NCI-H2107 treated with DMSO at 0.1 percent for 48 hours (cell line): ENCODE measurements around the gene KRT3.
"Not testable (repeated sequence)": the region's sequence is repeated elsewhere in the genome, so short reads cannot be mapped to it uniquely, and the experiment has no call there.

ENCODE experiments used
- DNase-seq: peaks from one replicate; lab custom pipeline; 2025; ENCODE audit not compliant: unreplicated experiment; lab: John Stamatoyannopoulos, UW

KRT3 gene

DNA sequence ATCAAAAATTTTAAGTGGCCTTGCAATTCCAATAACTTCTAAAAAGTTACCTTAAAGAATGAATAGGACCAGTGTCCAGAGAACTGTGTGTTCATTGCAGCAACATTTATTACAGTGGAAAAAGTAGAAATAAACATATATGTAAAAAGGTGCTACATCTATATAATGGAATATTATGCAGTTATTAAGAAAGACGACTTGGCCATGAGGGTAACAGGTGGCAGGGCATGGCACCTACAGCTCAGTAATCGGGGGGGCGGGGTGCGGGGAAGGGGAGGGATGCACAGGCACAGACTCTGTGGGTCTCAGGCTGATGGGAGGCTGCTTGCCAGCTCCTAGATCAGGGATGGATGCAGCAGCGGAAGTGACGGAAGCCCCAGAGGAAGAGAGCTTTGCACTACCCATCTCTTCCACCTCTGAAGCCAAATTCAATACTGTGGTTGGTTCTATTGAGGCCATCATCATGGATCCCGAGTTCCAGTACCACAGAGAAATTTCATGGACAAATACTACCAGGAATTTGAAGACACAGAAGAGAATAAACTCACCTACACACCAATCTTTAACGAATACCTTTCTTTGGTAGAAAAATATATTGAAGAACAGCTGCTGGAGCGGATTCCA is 32.8 kb downstream of the KRT3 start:
- DNase-seq: no peak

DNA sequence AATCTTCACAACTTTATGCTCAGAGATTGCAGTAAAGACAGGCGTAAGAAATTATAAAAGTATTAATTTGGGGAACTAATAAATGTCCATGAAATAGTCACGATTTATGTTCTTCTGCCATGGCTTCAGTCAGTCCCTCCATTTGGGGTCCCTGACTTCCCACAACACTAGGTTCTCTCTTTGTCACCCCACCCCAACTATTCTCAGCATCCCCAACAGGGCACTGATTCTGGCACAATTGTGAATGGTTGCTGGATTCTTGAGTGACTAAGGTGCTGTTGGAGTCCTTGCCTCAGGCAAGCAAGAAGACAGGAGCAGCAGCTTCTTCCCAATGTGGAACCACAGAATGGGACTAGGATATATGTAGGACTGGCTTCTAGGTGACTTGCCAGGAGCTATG is 34.1 kb downstream of the KRT3 start:
- DNase-seq: no peak

DNA sequence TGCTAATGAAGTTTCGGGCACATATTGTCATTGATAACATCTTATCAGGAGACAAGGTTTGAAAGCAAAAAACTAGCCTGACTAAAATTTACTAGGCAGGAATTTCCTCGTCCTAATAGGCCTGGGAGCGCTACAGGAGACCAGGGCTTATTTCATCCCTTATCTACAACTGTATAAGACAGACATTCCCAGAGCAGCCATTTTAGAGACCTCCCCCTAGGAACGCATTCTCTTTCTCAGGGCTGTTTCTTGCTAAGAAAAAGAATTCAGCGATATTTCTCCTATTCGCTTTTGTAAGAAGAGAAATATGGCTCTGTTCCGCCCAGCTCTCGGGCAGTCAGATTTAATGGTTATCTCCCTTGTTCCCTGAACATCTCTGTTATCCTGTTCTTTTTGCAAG is 34.7 kb downstream of the KRT3 start:
- DNase-seq: not testable (repeated sequence)

DNA sequence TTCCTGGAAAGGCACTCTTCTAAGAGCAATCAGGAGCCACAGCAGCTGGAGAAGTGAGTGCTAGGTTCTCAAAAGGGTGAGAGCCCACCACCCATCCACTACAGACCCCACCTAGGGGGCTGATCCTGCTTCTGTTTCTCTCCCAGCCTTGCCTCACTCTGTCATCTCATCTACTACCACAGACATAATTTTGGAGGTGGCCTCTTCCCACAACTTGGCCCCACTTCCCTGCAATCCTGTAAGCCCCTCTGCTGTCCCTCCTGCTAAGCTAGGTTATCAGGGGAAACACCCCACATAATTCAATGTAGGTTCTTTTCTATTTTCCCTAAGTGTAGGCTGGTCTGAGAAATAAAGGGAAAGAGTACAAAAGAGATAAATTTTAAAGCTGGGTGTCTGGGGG is 35.3 kb downstream of the KRT3 start:
- DNase-seq: no peak

DNA sequence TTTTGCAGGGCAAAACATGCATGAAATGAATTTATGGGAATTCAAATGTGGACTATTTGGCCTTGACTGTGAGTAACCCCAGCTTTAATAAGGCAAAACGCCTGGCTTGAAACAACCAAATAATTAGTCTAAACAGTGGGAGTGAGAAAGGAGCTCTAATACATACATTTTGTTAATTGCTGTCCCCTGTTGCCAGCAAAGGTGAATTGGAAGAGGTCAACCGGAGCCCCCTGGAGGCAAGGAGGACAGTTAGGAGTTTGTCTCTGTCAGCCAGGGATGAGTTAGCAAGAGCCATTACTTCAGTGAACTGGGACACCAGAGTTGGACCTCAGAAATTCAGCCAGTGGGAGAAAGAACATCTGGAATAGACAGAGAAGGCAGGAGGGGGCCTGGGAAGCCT is 36.2 kb downstream of the KRT3 start:
- DNase-seq: no peak

DNA sequence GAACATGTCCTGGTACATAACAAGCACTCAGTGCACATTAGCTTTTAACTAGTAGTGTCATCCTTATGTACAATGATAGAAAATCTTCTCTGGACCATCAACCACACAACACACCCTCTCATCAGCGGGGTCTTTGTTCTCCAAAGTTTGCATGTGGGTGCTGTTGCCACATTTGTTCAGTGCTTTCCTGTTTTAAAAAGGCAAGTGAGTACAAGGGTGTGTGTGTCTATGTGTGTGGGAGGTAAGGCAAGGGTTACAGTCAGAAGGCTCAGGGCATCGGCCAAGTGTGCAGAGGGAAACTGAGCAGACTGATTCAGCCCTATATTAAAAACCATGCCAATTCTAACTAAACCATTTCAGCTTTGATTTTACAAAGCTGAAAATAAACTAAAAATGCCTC is 36.7 kb downstream of the KRT3 start:
- no peak for DNase-seq

DNA sequence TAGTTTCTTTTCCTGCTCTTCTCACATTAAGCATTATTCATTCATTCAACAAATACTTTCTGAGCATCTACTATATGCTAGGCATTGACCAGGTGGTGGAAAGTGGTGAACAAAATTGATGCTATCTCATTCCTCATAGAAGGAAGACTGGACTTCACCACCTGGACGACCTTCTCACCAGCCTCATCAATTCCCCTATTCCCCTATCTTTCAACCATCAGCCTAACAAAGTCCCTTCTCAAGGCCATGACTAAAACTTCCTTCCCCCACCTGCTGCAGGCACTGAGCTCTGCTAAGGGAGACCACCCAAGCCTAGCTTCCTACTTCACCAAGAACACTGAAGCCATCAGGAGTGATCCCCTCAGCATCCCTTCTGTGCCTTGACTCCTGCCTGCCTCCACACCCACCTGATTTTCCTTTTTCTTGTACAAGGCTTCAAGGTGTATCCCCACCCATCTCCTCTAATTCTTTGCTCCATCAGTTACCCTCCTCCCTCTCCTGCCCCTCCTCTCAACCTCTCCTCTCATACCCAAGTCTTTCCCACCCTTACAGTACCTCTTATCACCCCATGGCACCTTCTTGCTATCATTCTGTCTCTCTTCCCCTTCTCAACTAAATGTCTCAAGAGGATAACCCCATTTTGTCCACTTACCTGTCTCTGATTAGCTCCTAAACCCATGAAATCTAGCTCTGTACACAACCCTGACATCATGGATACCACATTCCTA is 38.3 kb downstream of the KRT3 start:
- DNase-seq: no peak

DNA sequence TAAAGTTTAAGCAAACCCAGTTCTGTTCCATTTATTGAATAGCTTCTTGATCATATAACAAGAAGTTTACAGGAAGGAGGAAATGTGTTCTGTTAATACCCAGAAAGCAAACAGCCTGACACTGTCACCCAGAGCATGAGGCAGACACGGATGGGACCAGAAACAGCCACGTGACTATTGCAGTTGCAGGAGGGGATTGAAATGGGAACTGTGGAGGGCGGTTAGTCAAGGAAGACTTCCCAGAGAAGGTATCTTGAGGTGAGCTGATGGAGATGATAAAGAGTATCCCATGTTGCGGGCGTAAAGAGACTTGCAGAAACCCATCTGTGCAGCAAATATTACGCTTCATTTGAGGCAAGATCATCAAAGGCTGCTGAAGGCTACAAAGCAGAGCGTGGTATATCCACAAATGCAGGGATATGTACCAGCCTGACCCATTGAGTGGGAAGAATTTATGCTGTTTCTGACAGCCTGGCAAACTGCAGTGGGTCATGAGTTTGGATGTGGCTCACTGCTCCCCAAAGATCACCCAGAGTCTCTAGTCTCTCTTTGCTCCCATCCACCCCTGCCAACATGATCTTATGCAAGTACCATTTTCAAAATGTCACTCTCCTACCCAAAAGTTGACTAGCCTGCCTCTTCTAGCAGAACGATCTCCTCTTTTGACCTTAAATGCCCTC is 39.5 kb downstream of the KRT3 start:
- DNase-seq: no peak

DNA sequence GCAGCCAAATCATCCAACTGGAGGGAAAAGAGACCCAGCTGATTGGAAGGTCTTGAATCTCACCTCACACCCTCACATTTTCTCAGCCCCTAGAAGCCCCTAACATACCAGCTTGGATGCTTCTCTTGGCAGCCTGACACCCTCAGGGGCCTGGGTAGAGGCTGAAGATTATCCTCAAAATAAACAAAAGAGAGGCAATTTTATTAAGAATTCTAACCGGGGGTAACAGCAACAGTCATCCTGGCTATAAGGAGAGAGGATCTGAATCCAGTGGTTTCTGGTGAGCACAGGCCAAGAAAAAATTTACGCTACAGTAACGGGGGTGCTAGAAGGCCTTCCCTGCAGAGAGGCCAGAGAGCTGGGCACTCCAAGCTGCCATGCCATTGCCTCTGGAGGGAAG is 40.4 kb downstream of the KRT3 start:
- no peak for DNase-seq

DNA sequence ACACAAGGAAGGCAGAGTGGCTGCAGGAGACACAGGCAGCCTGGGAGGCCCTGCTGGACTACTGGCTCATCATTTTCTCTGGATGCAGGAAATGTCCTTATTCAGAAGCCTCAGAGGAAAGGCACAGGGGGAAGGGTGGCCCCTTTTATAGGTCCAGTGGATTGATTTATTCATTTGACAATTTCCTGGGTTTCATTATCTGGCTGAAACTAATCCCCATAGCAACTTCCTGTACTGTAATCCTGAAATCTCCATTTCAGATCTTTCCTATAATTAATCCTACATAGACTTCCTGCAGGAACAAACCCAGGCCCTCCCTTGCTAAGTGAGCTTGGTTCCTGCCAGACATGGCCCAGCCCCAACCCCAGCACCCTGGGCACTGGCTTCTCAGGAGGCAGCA is 41.8 kb downstream of the KRT3 start:
- DNase-seq: no peak

DNA sequence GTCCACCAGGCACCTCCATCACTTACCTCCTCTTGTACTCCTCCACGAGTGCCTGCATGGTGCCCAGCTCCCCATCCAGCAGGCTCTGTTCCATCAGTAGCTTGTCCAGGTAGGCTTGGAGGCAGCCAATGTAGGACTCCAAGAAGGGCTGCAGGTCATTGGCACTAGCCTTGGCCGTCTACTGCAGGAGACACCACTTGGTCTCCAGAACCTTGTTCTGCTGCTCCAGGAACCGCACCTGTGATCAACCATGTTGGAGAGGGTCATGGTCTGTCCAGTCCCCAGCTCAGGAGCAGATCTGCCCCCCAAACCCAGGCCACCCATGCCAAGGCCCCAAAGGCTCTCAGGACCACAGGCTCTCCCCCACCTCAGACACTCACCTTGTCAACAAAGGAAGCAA is 42.6 kb downstream of the KRT3 start:
- DNase-seq: no peak

DNA sequence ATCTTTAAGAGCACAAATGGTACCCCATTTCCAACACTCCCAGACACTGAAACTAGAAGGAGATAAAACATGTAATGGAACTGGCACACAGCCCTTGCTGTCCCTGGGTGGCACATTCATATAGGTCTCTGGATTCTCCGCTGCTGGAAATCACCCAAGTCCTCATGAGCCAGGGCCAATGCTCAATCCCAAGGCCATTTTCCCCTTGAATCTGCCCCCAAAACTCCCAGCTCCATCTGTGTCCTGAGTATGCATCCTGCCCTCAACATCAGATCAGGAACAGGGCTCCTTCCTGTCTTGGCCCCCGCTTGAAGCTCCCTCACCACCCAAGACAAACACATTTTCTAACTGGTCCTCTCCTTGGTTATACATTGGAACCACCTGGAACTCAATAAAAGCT is 43.4 kb downstream of the KRT3 start:
- no peak for DNase-seq

DNA sequence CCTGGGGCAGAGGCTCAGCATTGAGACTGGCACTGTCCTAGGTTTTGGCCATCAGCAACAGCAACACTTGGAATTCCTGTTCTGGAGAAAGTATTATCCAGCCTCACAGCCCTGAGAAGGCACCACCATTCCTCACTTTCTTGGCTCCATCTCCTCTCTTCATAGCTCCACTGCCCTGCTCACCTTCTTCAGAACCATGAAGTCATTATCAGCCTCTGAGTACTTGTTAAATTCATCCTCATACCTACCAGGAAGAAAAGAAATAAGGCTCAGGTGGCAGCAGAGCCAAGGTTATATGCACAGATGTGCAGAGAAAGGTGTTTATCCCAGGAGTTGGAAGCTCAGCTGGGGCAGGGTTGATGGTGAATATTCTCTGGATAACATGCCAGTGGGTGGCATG is 44.1 kb downstream of the KRT3 start:
- DNase-seq: no peak

DNA sequence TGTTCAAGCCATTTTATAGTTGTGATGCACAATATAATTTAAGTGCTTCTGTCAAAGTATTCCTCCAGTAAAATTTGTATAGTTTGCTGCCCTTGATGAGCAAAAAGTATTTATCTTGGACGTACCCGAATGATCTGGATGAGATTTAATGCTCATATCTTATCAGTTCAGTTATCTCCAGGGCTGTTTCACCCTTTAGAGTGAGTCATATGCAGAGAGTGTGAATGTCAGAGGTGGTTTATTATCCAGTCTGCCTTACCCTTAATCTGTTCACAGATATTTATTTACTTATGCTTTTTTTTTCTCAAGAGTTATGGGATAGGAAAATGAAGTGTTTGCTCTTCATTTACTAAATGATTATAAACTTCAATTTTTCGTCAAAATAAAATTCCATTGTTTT is 45.4 kb downstream of the KRT3 start:
- not testable (repeated sequence) for DNase-seq

DNA sequence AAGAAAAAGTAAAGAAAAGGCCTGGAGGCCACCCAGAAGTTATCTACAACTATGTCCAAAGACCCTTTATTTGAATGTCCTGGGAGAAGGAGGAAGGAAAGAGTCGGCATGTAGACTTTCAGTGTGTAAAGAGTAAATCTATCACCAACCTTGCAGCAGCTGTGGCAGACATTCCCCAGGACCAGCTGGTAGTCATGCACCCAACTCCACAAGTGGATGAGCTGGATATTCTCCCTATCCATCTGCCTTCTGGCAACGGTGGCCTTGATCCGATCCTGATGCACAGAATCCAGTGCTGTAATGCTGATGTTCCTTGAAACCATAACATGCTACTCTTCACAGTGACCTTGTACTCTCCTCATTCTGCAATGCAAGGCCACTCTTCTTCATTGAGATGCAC is 46.1 kb downstream of the KRT3 start:
- no peak for DNase-seq

DNA sequence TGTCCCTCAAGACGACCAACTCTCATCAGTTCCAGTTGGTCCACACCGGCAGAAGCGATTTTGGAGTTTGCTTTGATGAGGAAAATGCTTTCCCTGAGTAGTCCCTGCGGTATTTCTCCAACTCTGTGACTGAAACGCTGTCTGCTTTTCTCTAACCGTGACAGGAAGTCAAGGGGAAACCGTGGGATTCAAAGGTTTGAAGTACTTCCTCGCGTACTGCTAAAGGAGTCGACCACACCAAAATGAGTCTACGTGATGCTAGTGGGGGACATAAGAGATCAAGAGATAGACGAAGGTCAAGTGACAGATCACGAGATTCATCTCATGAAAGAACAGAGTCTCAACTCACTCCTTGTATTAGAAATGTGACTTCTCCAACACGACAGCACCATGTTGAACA is 47.3 kb downstream of the KRT3 start:
- no peak for DNase-seq

DNA sequence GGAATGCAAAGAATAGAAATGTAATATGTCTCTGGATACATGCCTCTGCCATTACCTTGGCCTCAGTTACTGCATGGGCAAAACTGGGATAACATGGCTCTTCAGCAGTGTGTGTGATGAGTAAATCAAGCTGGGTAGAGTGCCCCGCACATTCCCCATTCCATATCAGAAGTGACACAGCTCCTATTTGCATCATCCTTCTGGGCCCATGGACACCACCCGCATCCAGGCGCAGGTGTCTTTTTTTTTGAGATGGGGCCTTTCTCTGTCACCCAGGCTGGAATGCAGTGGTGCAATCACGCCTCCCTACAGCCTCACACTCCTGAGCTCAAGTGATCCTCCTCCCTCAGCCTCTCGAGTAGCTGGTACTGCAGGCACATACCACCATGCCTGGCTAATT is 50.4 kb downstream of the KRT3 start:
- DNase-seq: no peak

DNA sequence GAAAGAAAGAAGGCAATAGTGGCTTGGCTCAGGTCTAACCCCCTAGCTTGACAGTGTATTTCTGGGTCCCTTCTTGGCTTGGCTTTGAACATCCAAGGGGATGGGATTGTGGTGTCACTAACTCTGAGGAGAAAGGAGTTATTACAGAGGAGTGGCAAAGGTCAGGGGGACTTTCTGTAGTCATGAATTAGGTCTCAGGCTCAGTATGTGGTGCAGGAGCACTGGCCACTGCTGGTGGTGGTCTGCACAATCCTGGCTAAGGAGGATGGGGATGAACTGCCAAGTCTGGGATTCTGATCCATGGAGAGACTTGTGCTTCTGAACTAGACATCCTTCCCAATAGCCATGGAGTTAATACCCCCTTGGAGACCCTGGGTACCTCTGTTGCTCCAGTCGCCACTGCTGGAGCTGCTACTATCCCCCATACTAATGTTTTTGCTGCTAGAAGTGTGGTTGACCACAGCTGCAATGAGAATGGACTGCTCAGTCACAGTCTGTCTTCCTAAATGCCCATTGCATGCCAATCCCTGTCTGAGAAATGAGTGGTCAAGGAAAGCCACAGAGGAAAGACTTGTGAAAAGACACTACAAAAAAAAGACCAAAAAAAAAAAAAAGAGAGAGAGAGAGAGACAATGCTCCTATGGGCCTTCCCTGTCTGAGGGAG is 51.3 kb downstream of the KRT3 start:
- DNase-seq: no peak

DNA sequence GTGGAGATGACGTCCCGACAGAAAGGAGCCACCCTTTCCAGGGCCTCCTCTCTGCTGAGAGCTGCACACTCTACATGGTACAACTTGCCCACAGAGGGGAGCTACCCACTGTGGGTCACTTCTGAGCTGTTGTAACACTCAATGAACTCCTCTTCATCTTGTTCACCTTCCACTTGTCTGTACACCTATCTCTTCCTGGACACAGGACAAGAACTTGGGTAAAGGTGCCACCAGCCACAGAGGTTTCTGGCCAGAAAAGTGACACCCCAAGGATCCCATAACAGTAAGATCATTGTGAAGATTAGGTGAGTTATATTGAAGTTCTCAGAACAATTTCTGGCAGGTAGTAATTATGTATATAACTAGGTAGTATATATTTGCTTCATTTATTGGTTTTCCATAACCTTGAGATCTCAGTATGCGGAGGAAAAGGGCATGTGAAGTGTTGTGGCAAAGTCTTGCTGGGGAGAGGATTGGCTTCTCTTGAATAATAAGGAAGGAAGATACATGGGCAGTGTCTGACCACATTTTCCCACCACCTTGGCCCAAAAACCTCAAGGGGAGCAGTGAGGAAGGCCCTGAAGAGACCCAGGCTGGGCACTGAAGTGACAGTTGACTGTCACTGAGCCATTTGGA is 53.0 kb downstream of the KRT3 start:
- DNase-seq: no peak

DNA sequence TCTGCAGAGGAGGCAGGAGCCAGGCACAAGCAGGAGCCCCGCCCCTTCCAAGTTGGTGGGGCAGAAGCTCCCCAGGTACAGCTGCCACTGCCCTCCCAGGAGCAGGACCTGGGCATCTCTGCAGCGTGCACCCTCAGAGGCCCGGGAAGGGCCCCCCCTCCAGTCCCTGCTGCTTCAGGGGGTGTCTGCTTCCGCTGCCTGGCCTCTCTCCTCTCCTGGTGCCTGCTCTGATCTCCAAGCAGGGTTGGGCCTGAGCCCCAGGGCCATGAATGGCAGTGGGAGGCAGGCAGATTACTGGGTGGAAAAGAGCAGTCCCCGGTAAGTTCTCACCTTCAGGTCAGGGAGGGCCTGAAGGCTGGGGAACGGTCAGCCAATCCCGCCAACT is 53.7 kb downstream of the KRT3 start:
- DNase-seq: no peak

DNA sequence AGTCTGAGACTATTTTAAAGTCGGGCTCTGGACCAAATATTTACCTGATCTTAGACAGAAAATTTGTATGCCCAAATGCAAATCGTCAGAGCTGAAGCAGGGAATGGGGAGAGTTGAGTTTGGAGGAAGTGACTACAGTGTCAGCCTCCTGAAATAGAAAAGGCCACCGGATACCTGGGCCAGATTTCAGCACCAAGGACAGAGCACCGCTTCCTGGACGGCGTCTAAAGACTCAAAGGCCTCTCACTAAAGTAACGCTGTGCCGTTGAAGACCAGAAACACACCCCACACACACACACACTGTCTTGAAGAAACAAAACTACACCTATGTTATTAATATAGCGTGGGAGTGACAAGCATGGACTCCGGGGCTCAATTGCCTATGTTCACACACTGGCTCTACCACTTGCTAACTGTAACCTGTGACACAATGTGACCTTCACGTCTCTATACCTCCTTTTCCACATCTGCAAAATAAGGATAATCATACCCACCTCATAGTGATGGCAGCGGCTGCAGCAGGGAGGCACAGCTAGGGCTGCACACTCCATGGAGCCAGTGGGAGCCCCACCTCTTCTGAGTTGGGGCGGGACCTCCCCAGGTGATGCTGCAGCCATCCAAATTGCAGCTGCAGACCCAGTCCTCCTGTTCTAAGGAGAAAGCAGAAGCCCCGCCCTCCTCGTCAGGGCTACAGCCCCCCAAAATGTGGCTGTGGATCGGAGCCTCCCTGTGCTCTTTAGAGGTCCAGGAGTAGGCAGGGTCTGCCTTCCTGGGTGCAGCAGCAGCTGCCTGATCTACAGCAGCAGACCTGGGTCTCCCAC is 54.3 kb downstream of the KRT3 start:
- DNase-seq: no peak
